Type B pancreatic cell (in vitro differentiated cells): ENCODE measurements around the gene AK5. TPM values are rescaled to one million over a fixed set of nuclear protein-coding genes. Genes with fewer than 3 reads are reported as not detected.

Source experiments
- DNase-seq: peaks from one replicate; pipeline ENCODE4 v3.0.0; 2021; ENCODE audit warnings: mixed read lengths; ENCODE audit not compliant: unreplicated experiment; ENCODE audit errors: extremely low spot score
- H3K27ac Mint-ChIP-seq: 2 replicates; pipeline ENCODE4 v1.8.0; 2021; ENCODE audit warnings: mild to moderate bottlenecking, mixed read lengths
- H3K27me3 Mint-ChIP-seq: 2 replicates; pipeline ENCODE4 v1.8.0; 2021; ENCODE audit warnings: mixed read lengths
- H3K36me3 Mint-ChIP-seq: 2 replicates; pipeline ENCODE4 v1.8.0; 2021; ENCODE audit warnings: mixed read lengths
- H3K4me1 Mint-ChIP-seq: one replicate; pipeline ENCODE4 v1.8.0; 2021; ENCODE audit warnings: mixed read lengths; ENCODE audit not compliant: unreplicated experiment
- H3K4me3 Mint-ChIP-seq: 2 replicates; pipeline ENCODE4 v1.8.0; 2021; ENCODE audit warnings: mild to moderate bottlenecking, mixed read lengths
- H3K9me3 Mint-ChIP-seq: 2 replicates; pipeline ENCODE4 v1.8.0; 2021; ENCODE audit warnings: mixed read lengths
- CTCF ChIP-seq: fragments of 200-600 bp; sonication (generic); conservative IDR thresholded peaks from 2 replicates; pipeline ENCODE4 v1.5.0; 2021; ENCODE audit warnings: antibody characterized with exemption, mild to moderate bottlenecking
- total RNA-seq: library from RNA; stranded (reverse); gene quantifications from 2 replicates; pipeline ENCODE4 v1.2.1, GENCODE V29; 2021; ENCODE audit warnings: low replicate concordance

Gene AK5
- total RNA-seq, 1 donor from 2014 or later, result 1.0 TPM

GRCh38 chr1:77594366-77595112 is 312.7 kb downstream of the AK5 start:
- peaks cover 18% of the 10 kb centered on the region for H3K36me3 Mint-ChIP-seq
- H3K27ac Mint-ChIP-seq, result no peak overlapping the region
- no peak for TF ChIP-seq CTCF
- no peaks in the 10 kb centered on the region for H3K4me1 Mint-ChIP-seq
- H3K9me3 Mint-ChIP-seq, result no peaks in the 10 kb centered on the region
- H3K4me3 Mint-ChIP-seq, result no peak overlapping the region
- no peaks in the 10 kb centered on the region for H3K27me3 Mint-ChIP-seq
- DNase-seq, result no peak

- Mint-ChIP-seq H3K4me3 (no peak overlapping the region), H3K9me3 (no peaks in the 10 kb centered on the region), H3K4me1 (no peaks in the 10 kb centered on the region), H3K27me3 (no peaks in the 10 kb centered on the region), H3K36me3 (peaks cover 25% of the 10 kb centered on the region), H3K27ac (no peak overlapping the region)
- no peak for TF ChIP-seq CTCF
- DNase-seq, result no peak
Observed at GRCh38 chr1:77597310-77597709, 315.5 kb downstream of the AK5 start.

GRCh38 chr1:77605246-77606026 is 323.6 kb downstream of the AK5 start:
- peak overlapping the region; percentile 4 for H3K4me3 Mint-ChIP-seq
- peaks cover 51% of the 10 kb centered on the region for H3K36me3 Mint-ChIP-seq
- no peaks in the 10 kb centered on the region for H3K27me3 Mint-ChIP-seq
- DNase-seq, result no peak
- H3K9me3 Mint-ChIP-seq, result peaks cover 11% of the 10 kb centered on the region
- H3K27ac Mint-ChIP-seq, result peak overlapping the region; percentile 74
- H3K4me1 Mint-ChIP-seq, result peaks cover 6% of the 10 kb centered on the region
- no peak for TF ChIP-seq CTCF

GRCh38 chr1:77608893-77609292 is 327.1 kb downstream of the AK5 start:
- TF ChIP-seq CTCF, result no peak
- Mint-ChIP-seq H3K27ac (no peak overlapping the region), H3K4me3 (no peak overlapping the region), H3K9me3 (peaks cover 21% of the 10 kb centered on the region), H3K36me3 (peaks cover 61% of the 10 kb centered on the region), H3K4me1 (peaks cover 6% of the 10 kb centered on the region), H3K27me3 (no peaks in the 10 kb centered on the region)
- DNase-seq, result no peak

Other genes with a start within 250 kb of the AK5 start
- gene PIGK, start 62.6 kb upstream of the AK5 start, total RNA-seq, result 17.7 and 21.9 TPM in 2 replicates